Measurements from ENCODE around the gene BNIP3. TPM values are rescaled to one million over a fixed set of nuclear protein-coding genes. Genes with fewer than 3 reads are reported as not detected.
"Not testable (repeated sequence)": the region's sequence is repeated elsewhere in the genome, so short reads cannot be mapped to it uniquely, and the experiment has no call there.

BNIP3 gene
- total RNA-seq, 1 donor from 2014 or later, result 95.6 TPM

DNA sequence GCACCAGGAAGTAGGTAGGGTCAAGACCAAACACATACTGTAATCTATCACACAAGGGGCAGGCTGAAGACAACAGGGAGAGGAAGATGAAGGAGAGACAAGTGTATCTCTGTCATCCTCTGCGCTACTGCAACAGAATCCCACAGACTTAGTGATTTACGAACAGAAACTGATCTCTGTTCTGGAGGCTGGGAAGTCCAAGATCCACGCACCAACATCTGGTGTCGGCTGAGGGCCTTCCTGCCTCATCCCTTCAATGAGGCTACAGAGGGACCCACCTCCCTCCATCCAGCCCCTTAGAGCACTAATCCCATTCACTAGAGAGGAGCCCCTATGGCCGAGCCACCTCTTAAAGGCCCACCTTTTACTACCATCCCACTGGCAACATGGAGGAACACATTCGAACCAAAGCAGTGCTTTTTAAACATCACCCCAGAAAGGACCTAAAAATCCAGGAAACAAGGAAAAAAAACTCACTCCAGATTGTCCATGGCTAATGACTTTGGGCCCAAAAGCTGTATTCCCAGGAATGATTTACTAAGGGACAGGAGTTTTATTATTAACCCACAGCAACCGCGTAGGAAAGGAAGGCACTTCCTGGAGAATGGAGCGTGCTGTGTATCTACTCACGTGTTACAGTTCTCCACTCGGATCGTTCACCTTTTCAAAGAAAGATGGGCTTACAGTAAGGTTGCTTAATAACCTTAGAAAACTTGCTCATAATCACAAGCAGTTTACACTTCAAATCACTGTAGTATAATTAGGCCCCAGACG is 4.2 kb downstream of the BNIP3 start:
- DNase-seq, result no peak

DNA sequence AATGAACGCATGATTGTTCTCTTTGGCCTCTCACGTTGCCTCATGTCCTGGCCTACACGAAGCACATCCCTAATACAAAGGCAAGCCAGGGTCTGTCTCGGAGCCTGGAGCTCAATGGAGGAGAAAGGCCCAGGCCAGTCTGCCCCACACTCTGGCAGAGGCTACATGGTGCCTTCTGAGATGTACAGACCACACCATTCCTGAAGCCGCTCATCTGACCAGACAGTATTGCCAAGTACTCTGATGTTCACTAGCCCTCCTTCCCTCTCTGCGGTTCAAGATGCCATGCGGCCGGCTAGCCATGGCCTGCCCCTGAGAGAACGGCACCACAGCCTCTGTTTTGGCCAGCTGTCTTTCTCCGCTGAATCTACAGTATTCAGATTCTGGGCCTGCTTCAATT is 5.9 kb downstream of the BNIP3 start:
- no peak for DNase-seq

DNA sequence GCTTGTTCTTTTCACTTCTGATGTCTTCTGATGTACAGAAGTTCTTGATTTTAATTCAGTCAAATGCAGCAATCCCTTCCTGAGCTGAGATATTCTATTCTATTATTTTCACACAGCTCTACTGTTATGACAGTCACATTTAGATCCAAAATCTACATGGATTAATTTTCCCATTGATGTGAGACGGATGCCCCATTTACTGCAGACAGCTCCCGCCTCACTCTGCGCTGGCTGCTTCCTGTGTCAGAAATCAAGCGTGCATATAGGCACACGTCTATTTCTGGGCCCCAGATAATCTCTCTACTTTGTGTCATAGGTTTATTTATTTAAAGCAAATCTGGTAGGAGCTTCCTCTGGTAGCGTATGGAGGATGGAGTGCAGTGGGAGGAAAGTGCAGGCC is 6.7 kb downstream of the BNIP3 start:
- no peak for DNase-seq

DNA sequence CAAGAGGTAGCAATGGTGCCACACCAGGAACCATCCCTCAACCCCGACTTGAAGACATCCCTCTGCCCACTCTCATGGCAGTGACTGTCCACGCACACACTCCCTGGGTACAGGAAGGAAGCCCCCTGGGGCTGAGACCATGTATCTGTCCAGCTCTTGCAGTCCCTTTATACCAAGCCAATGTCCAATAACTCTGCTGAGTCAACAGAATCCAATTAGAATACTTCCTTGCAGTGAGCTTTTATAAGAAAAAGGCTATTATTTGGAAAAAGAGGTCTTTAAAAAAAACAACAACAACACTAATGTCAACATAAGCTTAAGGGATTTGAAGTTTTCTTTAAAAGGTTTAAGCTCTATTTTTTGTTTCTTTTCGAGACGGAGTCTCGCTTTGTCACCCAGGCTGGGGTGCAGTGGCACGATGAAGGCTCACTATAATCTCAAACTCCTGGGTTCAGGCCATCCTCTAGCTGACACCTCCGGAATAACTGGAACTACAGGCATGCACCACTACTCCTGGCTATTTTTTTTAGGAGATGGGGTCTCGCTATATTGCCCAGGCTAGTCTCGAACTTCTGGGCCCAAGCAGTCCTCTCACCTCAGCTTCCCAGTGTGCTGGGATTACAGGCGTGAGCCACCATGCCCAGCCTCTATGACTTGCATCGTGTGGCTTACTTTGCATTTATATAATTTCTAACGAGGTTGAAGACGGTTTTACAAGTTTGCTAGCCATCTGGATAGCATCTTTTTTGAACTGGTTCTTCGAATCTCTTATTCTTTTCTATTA is 7.5 kb downstream of the BNIP3 start:
- DNase-seq, result no peak

DNA sequence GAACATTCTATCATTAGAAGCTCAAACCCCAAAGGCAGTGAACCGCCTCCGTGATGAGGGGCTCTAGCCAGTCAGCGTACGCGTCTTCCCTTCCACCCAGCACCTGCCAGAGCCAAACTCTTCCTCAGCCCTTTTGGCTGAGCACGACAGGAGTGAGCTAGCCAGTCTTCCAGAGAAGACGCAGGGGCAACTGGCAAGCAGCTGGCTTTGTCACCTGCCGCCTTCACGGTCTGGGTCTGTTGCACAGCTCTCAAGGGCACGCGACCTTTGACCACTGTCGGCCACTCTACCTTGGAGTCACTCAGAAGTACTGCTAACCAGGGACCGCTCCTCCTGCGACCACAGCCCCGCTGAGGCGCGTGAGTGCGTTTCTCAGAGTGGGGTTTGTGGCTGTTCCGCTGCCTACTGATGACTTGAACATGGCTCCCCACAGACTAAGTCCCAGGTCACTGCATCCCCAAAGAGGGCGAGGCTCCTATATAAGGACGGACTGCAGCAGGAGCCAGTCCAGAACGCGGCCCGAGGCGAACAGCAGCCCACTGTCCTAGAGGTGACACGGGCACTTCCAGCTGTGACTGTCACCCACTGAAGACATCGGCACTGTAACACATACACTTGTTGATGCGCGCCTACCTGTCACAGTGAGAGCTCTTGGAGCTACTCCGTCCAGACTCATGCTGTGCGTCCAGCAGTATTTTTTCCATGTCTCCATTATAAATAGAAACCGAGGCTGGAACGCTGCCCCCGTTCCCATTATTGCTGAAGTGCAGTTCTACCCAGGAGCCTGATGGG is 8.4 kb downstream of the BNIP3 start:
- no peak for DNase-seq

DNA sequence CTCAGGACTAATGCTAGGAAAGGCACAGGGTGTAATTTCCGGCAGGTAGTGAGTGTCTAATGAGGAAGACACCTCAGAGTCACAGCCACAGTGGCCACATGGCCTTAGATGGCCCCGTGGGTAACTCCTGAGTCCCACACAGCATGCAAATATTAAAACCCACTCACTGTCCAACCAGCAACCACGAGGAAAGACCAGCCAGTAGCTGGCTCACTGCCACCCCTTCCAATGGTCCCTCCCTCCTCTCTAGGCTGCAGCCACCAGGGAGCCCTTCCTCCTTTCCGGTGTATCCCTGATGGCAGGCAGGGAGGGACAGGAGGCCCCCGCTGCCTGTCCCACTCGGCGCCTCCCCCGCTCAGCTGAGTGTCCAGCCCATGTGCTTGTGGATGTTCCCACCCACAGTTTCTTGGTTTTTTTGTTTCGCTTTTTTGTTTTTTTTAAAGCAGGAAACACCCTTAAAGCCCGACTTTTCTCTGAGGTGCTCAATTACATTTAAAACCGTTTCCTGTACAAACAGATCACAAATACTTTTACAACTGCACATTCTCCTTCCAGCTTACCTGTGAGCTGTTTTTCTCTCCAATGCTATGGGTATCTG is 9.2 kb downstream of the BNIP3 start:
- DNase-seq, result peak; percentile 60

DNA sequence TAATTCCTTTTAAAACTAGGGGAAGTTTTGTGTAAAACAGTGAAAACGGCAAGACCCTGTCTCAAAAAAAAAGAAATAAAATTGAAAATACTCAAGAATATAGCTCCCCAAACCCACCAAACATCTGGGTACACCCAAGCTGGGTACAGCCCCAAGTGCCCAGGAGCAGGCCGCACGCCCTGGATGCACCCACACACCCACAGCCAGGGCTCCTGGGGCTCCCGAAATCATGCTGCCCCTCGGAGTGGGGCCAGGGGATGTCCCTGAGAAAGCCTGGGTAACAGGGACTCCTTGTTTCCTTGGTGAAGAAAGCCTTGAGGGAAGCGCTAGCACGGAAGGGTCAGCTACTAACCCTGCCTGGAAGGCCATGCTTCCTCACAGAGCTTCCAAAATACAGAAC is 10.1 kb downstream of the BNIP3 start:
- DNase-seq, result no peak

DNA sequence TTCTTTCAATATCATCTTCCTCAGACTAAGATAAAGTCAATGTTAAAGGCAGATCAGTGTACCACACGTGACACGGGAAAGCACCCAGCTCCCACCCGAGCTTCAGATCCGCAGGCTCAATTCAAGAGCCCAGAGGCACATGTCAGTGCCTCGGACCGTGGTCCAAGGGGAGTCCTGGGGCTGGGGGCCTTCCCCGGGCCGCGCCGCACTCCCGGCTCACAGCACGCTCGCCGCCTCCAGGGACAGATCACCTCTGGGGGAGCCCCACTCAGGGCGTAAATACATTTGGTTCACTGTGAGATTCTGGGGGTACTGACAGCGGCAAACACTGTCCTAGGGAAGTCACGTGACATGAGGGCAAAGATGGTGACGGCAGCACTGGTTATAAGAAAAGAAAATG is 10.8 kb downstream of the BNIP3 start:
- no peak for DNase-seq

DNA sequence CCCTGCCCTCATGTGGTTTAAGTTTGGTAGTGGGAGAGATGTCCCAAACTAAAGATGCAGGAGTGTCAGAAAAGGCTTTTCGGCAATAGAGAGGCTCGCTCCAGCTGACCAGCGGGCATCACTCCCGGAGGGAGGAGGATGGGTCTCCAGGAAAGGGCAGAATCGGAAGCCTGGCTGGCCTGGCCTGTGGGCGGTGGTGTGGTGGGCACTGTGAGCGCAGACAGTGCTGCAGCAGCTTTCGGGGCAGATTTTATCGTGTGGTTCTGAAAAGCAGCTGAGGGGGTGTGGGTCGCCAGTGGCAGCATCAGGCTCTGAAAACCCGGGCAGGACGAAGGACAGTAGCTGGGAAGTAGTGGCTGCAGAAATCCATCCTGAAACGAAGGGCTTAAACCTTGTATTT is 12.8 kb downstream of the BNIP3 start:
- DNase-seq, result no peak

DNA sequence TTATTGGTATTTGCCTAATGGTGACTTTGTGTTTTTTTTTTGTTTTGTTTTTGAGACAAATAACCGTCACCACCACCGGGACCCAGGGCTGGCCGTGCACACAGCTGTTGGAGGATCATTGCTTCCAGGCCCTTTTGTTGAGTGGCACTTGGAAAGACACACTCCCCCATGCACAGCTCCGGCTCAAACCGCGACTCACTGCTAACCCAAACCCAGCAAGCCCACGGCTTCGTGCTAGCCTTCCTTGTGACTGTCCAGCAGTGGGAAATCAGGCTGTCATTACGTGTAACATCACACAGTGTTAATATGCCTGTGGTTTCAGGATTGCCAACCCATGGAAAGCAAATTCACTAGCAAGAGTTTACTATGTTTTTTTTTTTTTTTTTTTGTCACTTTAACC is 17.4 kb downstream of the BNIP3 start:
- no peak for DNase-seq

DNA sequence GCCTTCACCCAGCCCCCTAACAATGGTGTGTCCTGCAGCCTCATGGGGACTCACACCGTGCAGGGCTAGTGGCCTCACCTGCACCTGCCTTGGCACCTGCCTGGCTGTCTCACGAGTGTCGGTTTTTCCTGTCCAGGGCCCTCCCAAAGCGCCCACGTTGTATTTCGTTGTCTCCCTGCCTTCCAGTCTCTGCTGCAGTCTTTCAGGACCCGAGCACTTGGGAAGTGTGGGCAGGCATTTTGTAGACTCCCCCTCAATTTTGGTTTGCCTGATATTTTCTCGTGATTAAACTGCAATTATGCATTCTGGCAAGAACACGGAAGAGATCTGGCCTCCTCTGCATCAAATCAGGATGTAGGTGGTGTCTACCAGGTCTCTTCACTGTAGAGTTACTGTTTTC is 17.9 kb downstream of the BNIP3 start:
- no peak for DNase-seq

DNA sequence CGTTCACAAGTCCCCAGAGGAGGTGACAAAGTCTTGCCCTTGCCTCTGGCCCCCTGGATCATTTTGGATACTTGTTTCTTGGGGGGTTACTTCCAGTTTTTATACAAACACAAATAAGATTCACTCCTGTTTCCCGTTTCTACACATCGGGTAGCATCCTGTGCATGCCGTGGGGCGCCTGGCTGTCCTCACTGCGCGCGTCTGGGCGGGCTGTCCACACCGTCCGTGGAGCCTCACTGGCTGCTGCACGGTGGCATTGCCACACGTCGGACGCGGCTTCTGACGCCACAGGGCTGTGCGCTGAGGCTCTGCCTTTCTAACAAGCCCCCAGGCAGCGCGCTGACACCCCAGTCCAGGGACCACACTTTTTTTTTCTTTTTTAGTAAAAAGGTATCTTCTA is 18.4 kb downstream of the BNIP3 start:
- no peak for DNase-seq

DNA sequence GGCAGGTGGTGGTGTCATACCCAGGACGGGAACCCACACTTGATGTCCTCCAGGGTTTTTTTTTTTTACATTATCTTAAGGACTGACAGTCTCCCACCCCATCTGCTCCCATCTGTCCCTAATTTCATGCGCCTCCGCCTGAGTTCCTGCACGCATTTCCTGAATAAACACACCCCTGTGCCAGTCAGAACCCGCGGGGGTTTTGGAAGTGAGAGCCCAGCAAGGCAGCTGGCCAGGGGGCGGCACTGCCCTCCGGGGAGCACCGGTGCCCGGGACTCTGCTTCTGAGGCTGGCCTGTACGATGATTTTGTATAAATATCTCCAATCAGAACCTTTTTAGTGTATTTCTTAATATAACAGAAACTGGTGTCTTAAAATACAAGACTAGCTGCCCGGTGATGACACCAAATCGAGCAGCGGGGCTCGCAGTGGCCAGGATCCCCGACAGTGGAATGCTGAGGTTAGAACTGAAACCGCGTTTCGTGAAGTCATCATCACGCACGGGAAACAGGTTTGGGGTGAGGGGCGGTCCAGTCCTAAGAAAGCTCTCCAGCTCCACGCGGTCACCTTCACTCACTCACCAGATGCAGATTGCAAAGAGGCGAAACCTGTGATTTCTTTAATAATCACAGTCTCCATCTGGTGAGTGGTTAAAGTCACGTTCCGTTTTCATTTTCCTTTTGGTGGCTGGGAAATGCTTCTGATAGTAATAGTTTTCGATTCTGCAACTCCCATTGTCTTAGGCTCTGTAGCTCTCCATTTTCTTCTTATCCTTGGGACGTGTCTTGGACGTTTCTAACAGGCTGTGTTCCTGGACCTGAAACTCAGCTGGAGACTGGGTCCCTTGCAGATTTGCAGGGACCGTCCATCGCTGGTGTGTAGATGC is 19.7 kb downstream of the BNIP3 start:
- DNase-seq, result no peak

DNA sequence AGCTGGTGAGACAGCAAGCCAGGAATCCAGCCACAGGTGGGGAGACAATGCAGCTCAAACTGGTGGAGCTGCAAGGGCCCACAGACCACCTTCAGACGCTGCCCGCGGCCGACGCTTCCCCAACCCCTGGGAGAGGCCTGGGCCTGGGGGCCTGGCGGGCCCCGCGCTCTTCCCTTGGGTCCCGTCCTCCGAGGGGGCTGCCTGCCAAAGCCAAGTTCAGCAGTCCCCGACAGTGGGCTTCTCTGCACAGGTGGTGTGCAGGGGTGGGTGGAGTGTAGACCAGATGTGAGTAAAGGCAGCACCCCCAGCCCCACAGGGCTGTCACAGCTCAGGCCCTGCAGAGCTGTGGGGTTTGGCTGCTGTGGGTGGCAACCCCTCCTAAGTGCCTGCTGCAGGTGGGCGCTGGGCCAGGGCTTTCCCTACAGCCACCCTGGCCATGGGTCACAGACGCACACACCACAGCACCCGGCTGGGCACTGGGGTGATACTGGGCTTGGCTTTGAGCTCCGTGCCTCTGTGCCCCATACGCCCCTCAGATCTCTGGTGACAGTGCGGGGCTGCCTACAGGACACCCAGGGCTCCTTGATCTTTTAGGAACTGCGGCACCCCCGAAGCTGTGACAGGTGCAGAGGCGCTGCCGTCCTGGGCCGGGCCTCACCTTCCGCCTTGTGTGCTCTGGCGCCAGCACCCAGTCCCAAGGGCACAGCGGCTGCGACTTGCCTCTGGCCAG is 20.5 kb downstream of the BNIP3 start:
- no peak for DNase-seq

DNA sequence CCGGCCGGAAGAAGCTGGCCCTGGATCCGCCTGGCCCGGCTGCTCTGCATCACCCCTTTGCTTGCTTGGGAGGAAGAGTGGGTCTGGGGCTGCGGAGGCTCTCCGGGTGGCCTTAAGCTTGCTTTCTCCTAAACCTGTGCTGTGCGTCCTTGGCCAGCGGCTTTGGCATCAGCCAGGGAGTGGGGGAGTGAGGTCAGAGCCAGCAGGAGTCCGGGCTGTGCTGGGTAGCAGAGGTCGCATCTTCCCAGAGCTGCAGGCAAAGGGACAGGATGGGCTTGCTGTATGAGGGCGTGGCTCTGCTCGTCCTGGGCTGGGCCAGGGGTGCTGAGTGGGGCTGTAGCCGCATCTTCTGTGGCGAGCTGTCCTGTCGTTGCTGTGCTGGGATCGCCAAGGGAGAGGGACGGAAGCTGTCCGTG is 21.1 kb downstream of the BNIP3 start:
- DNase-seq, result no peak

DNA sequence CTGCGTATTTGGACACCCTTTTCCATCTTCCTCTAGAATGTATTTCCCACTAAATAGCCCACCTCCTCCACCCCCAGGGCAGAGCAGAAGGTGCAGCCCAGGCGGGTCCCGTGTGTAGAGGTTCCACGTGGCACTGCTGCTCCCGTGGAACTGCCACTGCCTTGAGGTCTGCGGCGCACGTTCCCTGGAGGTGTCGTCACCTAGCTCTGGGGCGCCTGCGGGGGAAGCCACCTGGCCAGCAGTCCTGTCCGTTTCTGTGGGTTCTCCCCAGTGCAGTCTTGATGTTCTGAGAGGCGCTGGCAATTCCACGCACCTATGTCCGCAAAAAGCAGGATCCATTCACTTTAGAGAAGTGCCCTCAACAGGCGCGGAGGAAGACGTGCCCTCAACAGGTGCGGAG is 21.9 kb downstream of the BNIP3 start:
- DNase-seq, result no peak

DNA sequence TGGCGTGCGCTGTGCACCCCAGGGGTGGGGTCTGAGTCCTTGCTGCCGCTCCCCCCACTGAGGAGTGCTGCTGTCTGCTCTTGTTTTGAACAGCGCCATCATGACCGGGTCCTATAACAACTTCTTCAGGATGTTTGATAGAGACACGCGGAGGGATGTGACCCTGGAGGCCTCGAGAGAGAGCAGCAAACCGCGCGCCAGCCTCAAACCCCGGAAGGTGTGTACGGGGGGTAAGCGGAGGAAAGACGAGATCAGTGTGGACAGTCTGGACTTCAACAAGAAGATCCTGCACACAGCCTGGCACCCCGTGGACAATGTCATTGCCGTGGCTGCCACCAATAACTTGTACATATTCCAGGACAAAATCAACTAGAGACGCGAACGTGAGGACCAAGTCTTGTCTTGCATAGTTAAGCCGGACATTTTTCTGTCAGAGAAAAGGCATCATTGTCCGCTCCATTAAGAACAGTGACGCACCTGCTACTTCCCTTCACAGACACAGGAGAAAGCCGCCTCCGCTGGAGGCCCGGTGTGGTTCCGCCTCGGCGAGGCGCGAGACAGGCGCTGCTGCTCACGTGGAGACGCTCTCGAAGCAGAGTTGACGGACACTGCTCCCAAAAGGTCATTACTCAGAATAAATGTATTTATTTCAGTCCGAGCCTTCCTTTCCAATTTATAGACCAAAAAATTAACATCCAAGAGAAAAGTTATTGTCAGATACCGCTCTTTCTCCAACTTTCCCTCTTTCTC is 26.0 kb downstream of the BNIP3 start:
- DNase-seq, result no peak

DNA sequence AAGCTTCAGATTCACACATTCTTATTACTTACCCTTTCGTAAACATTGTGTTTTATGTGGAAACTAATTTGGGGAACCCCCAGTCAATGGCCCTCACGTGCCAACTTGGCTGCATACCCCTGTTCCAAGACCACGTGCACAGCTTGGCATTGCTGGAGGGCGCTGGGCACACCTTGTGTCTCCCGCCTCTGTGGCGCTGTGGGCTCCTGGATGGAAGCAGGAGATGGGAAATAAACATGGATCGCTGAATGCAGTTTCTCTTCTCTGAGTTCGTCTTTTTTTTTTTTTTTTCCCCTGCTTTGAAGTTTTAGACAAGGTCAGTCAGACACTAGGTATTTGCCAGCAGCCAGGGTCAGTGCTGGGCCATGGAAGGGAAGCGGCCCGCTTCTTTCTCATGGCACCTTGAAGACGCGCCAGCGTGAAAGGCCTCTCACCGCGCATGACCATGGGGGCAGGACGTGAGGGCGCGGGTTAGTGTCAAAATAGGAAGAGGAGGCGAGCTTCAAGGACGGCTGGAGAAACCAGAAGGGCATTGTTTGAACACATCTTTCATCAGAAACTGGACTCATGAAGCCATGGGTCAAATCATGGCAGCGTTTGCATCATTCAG is 27.3 kb downstream of the BNIP3 start:
- no peak for DNase-seq

DNA sequence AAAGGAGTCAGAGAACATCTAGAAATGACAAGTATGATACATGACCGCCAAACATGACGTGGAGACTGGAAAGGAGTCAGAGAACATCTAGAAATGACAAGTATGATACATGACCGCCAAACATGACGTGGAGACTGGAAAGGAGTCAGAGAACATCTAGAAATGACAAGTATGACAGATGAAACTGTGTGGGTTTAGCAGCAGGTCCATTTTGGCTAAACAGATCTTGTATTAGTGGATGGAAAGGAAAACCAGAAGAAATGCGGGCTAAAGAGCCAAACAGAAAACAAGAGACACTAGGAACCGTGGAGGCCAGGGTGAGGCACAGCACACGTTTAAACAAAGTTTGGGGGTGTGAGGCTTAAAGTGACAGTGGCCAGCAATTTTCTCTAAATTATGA is 31.8 kb downstream of the BNIP3 start:
- DNase-seq, result not testable (repeated sequence)
